ENCODE results near the gene B3GALT4.

B3GALT4 gene

GRCh38 chr6:33271468-33272274 is 5.3 kb upstream of the B3GALT4 start, which contains the start of the genes RPS18 and VPS52 (continued):
- 0 out of 2 replicates have a peak, but pooled peaks have one; percentile 23 for TF ChIP-seq KLF7 (tag by site-specific recombination; IDR thresholded peaks at IDR 0.05; ENCODE audit: borderline replicate concordance)
- no peak for TF ChIP-seq ZNF624 (tag by site-specific recombination; IDR thresholded peaks at IDR 0.05)
- no peak for TF ChIP-seq ZNF248 (tag by site-specific recombination; IDR thresholded peaks at IDR 0.05)
- no peak for TF ChIP-seq PRDM6 (tag by site-specific recombination; IDR thresholded peaks at IDR 0.05)
- peak; percentile 44 for TF ChIP-seq ZBTB26 (tag by site-specific recombination; optimal IDR thresholded peaks at IDR 0.05)
- no peak for TF ChIP-seq ZNF404 (tag by site-specific recombination; IDR thresholded peaks at IDR 0.05)
- TF ChIP-seq ZNF157 (tag by site-specific recombination; IDR thresholded peaks at IDR 0.05), result no peak
- no peak for TF ChIP-seq ZNF350 (tag by site-specific recombination; IDR thresholded peaks at IDR 0.05)
- TF ChIP-seq GLIS2 (tag by site-specific recombination; IDR thresholded peaks at IDR 0.05), result no peak
- no peak for TF ChIP-seq ZNF433 (tag by site-specific recombination; IDR thresholded peaks at IDR 0.05; ENCODE audit: low read depth)
- TF ChIP-seq ZNF341 (tag by site-specific recombination; IDR thresholded peaks at IDR 0.05; ENCODE audit: low read depth), result peak; percentile 47; the same call in 1 of the 2 replicates
- no peak for TF ChIP-seq GFI1B (tag by site-specific recombination; IDR thresholded peaks at IDR 0.05)
- TF ChIP-seq ZNF16 (tag by site-specific recombination; IDR thresholded peaks at IDR 0.05; ENCODE audit: low read depth), result 0 out of 2 replicates have a peak, but pooled peaks have one; percentile 49
- peak; percentile 20; the same call in 1 of the 2 replicates for TF ChIP-seq OSR2 (tag by site-specific recombination; IDR thresholded peaks at IDR 0.05)
- TF ChIP-seq KLF10 (tag by site-specific recombination; IDR thresholded peaks at IDR 0.05), result peak; percentile 67; the same call in 1 of the 2 replicates
- peak; percentile 100 for TF ChIP-seq ZBTB20 (tag by site-specific recombination; IDR thresholded peaks at IDR 0.05)
- TF ChIP-seq ZNF555 (tag by site-specific recombination; conservative IDR thresholded peaks at IDR 0.05), result no peak
- no peak for TF ChIP-seq ZNF426 (tag by site-specific recombination; IDR thresholded peaks at IDR 0.05)
- peak; percentile 89 for TF ChIP-seq ZSCAN18 (tag by site-specific recombination; IDR thresholded peaks at IDR 0.05)
- 0 out of 2 replicates have a peak, but pooled peaks have one; percentile 4 for TF ChIP-seq ZBTB6 (tag by site-specific recombination; IDR thresholded peaks at IDR 0.05)
- TF ChIP-seq ZNF776 (tag by site-specific recombination; IDR thresholded peaks at IDR 0.05; ENCODE audit: borderline replicate concordance), result no peak
- TF ChIP-seq ELK4 (IDR thresholded peaks at IDR 0.05; ENCODE audit: borderline replicate concordance, low read depth, low read length), result 0 out of 2 replicates have a peak, but pooled peaks have one; percentile 15
- no peak for TF ChIP-seq ZNF416 (tag by site-specific recombination; IDR thresholded peaks at IDR 0.05)
- peak; percentile 99 for TF ChIP-seq YY2 (tag by site-specific recombination; IDR thresholded peaks at IDR 0.05)
- no peak for TF ChIP-seq AEBP2 (tag by site-specific recombination; IDR thresholded peaks at IDR 0.05; ENCODE audit: borderline replicate concordance)
- TF ChIP-seq ZNF169 (tag by site-specific recombination; IDR thresholded peaks at IDR 0.05), result no peak
- TF ChIP-seq GLI4 (tag by site-specific recombination; IDR thresholded peaks at IDR 0.05), result peak; percentile 39
- no peak for TF ChIP-seq ZNF707 (tag by site-specific recombination; IDR thresholded peaks at IDR 0.05)
- no peak for TF ChIP-seq ZNF23 (tag by site-specific recombination; IDR thresholded peaks at IDR 0.05; ENCODE audit: borderline replicate concordance)
- TF ChIP-seq ZNF501 (tag by site-specific recombination; IDR thresholded peaks at IDR 0.05), result peak; percentile 99
- no peak for TF ChIP-seq ZNF121 (tag by site-specific recombination; IDR thresholded peaks at IDR 0.05)
- TF ChIP-seq GLI2 (tag by site-specific recombination; IDR thresholded peaks at IDR 0.05; ENCODE audit: borderline replicate concordance, low read depth), result no peak
